MCF 10A (cell line): ENCODE data around the gene FBLN1. TPM values are rescaled to one million over a fixed set of nuclear protein-coding genes. Genes with fewer than 3 reads are reported as not detected.

ENCODE experiments used
- BruUV-seq: library from RNA; stranded (reverse); fragments of 400-500 nt; replicated peaks from 2 replicates; lab custom pipeline; 2021; lab: Mats Ljungman, UMichigan
- CTCF ChIA-PET: fragments of 300-600 bp; sonication (Branson Sonifier 250); formaldehyde crosslinking; extraction: SDS; loops from one replicate; lab custom pipeline; 2021; ENCODE audit warnings: antibody characterized with exemption, inconsistent platforms; lab: Yijun Ruan, JAX
- POLR2A ChIA-PET: fragments of 300-600, 350-650 bp; sonication (Branson Sonifier 250); formaldehyde crosslinking; extraction: SDS; loops from one replicate; lab custom pipeline; 2020; ENCODE audit warnings: antibody characterized with exemption, inconsistent platforms; lab: Yijun Ruan, JAX
- DNase-seq: peaks from one replicate; pipeline ENCODE4 v3.0.0-alpha.2; 2018; ENCODE audit not compliant: unreplicated experiment
- H3K27ac Mint-ChIP-seq: one replicate; pipeline ENCODE4 v1.8.0; 2022; ENCODE audit warnings: mild to moderate bottlenecking, low read depth, mixed read lengths; ENCODE audit not compliant: unreplicated experiment
- H3K27me3 Mint-ChIP-seq: one replicate; pipeline ENCODE4 v1.8.0; 2022; ENCODE audit warnings: mixed read lengths; ENCODE audit not compliant: insufficient read depth, unreplicated experiment
- H3K36me3 Mint-ChIP-seq: one replicate; pipeline ENCODE4 v1.8.0; 2022; ENCODE audit warnings: mild to moderate bottlenecking, moderate library complexity, mixed read lengths; ENCODE audit not compliant: insufficient read depth, unreplicated experiment
- H3K4me1 Mint-ChIP-seq: one replicate; pipeline ENCODE4 v1.8.0; 2022; ENCODE audit warnings: mixed read lengths; ENCODE audit not compliant: insufficient read depth, unreplicated experiment
- H3K4me3 Mint-ChIP-seq: one replicate; pipeline ENCODE4 v1.8.0; 2022; ENCODE audit warnings: mild to moderate bottlenecking, moderate library complexity, mixed read lengths; ENCODE audit not compliant: unreplicated experiment
- H3K9me3 Mint-ChIP-seq: one replicate; pipeline ENCODE4 v1.8.0; 2022; ENCODE audit warnings: mixed read lengths; ENCODE audit not compliant: unreplicated experiment
- CTCF ChIP-seq: fragments of 200-600 bp; IDR thresholded peaks from one replicate; pipeline ENCODE4 v1.8.0; 2022; ENCODE audit warnings: antibody characterized with exemption, mild to moderate bottlenecking; ENCODE audit not compliant: unreplicated experiment
- intact Hi-C: fragments of 100-400 bp; cut with micrococcal nuclease; formaldehyde crosslinking; loops from 2 replicates; pipeline ENCODE4 v1.14.1; 2022
- total RNA-seq: library from RNA; stranded (reverse); gene quantifications from 2 replicates; pipeline ENCODE4 v1.2.3, GENCODE V29; 2022

The FBLN1 gene
- total RNA-seq, 1 experiment from 2014 or later = 110 TPM

- H3K27ac Mint-ChIP-seq = no peak overlapping the region
- no peak for TF ChIP-seq CTCF
- no peaks in the 10 kb centered on the region for H3K27me3 Mint-ChIP-seq
- BruUV-seq = no TSS peak
- intact Hi-C loops = no loop called here
- H3K4me1 Mint-ChIP-seq = peaks cover 8% of the 10 kb centered on the region
- no peaks in the 10 kb centered on the region for H3K9me3 Mint-ChIP-seq
- DNase-seq = no peak
- ChIA-PET CTCF (no interaction called here), POLR2A (interaction anchor here (4.6 kb wide), 1 partner anchor 37 kb away, joined by 59 read pairs; no protein-coding TSS in a partner anchor)
- H3K4me3 Mint-ChIP-seq = no peak overlapping the region
- peaks cover 23% of the 10 kb centered on the region for H3K36me3 Mint-ChIP-seq
Observed at GRCh38 chr22:45506816-45507360, 4.2 kb downstream of the FBLN1 start.

GRCh38 chr22:45507798-45508197 is 5.1 kb downstream of the FBLN1 start:
- H3K36me3 Mint-ChIP-seq = peaks cover 23% of the 10 kb centered on the region
- no TSS peak for BruUV-seq
- intact Hi-C loops = no loop called here
- peaks cover 17% of the 10 kb centered on the region for H3K4me1 Mint-ChIP-seq
- H3K27me3 Mint-ChIP-seq = no peaks in the 10 kb centered on the region
- ChIA-PET POLR2A (interaction anchor here (1.2 kb wide), 1 partner anchor 30 kb away, joined by 4 read pairs; no protein-coding TSS in a partner anchor), CTCF (interaction anchor here (1.1 kb wide), 1 partner anchor 25 kb away, joined by 3 read pairs; no protein-coding TSS in a partner anchor)
- no peak overlapping the region for H3K4me3 Mint-ChIP-seq
- no peaks in the 10 kb centered on the region for H3K9me3 Mint-ChIP-seq
- no peak for DNase-seq
- TF ChIP-seq CTCF = no peak
- no peak overlapping the region for H3K27ac Mint-ChIP-seq

GRCh38 chr22:45508814-45509213 is 6.1 kb downstream of the FBLN1 start:
- H3K27ac Mint-ChIP-seq = no peak overlapping the region
- no peak for TF ChIP-seq CTCF
- CTCF ChIA-PET = interaction anchor here (0.7 kb wide), 2 partner anchors 23 to 44 kb away, joined by 3 read pairs; no protein-coding TSS in a partner anchor
- BruUV-seq = no TSS peak
- no peak overlapping the region for H3K4me3 Mint-ChIP-seq
- intact Hi-C loops = no loop called here
- peaks cover 23% of the 10 kb centered on the region for H3K36me3 Mint-ChIP-seq
- H3K4me1 Mint-ChIP-seq = peaks cover 17% of the 10 kb centered on the region
- DNase-seq = no peak
- POLR2A ChIA-PET = interaction anchor here (1.1 to 1.2 kb wide), 2 partner anchors 29 to 31 kb away, joined by 3 to 4 read pairs; no protein-coding TSS in a partner anchor
- H3K27me3 Mint-ChIP-seq = no peaks in the 10 kb centered on the region
- H3K9me3 Mint-ChIP-seq = no peaks in the 10 kb centered on the region

- CTCF ChIA-PET = interaction anchor here (0.6 kb wide), 1 partner anchor 11 kb away, joined by 3 read pairs; no protein-coding TSS in a partner anchor
- DNase-seq = no peak
- Mint-ChIP-seq H3K36me3 (peaks cover 18% of the 10 kb centered on the region), H3K27me3 (no peaks in the 10 kb centered on the region), H3K27ac (peak overlapping the region; percentile 22), H3K4me1 (peaks cover 19% of the 10 kb centered on the region), H3K9me3 (no peaks in the 10 kb centered on the region), H3K4me3 (no peak overlapping the region)
- intact Hi-C loops = no loop called here
- POLR2A ChIA-PET = interaction anchor here (0.6 to 2.2 kb wide), 4 partner anchors 9 to 42 kb away, joined by 3 to 4 read pairs (median 4); no protein-coding TSS in a partner anchor
- no peak for TF ChIP-seq CTCF
- no TSS peak for BruUV-seq
Observed at GRCh38 chr22:45510376-45511232, 7.9 kb downstream of the FBLN1 start.
